HG02970 (cell line): Measurements from ENCODE around the gene ANXA1.

Experiments
- ATAC-seq: cut with Tn5 transposase; IDR thresholded peaks from one replicate; pipeline ENCODE4 v1.9.1; 2021; ENCODE audit warnings: mild to moderate bottlenecking, moderate library complexity, moderate number of reproducible peaks; ENCODE audit not compliant: unreplicated experiment, low FRiP score

Gene ANXA1

DNA sequence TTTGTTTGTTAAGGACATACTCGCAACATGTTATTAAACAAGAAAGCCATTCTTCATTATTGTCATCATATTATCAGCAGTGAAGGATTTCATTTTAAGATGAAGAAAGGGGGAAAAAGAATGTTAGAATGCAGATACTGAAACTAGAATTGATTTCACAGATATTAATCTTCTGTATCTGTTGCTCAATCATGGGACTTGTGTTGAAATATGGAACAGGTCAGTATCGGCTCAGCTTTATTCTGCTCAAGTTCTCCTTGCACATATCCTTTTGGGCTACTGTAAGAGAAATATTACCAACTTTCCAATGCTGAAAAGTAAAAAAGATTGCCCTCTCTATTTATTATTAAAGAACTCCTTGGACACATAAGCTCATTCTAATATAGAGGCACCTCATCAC, 13.8 kb upstream of the ANXA1 start:
- no peak for ATAC-seq

- no peak for ATAC-seq
These were observed 13.1 kb upstream of the ANXA1 start for GRCh38 chr9:73138516-73138915.

GRCh38 chr9:73141282-73141681, 10.4 kb upstream of the ANXA1 start:
- no peak for ATAC-seq

DNA sequence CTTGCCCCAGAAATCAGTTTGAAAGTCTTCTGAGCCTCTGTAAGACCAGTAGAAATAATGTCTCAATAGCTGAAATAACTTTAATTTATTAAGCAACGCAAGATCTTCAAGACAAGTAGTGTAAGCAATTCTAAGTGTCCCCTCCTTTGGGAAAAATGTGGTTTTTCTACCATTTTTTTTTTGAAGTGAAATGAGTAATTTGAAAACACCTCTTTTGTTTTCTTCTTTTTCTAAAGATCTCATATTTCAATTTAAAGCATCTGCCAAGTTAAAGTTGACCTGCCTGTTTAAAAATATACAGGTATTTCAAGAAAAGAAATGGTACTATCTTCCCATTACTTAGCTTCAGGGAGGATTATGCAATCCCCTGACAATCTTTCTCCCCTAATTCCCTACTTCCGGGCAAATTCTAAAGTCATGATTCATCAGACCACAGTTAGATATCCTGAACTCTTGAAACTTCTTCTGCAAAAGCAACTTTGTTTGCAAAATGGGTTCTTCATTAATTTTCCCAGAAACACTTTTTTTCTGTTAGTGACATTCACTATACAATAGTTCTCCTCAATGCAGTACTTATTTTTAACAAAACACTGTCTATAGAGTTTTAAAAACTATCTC, 7.8 kb upstream of the ANXA1 start:
- ATAC-seq = no peak

GRCh38 chr9:73146111-73146815, 5.4 kb upstream of the ANXA1 start:
- ATAC-seq = no peak

DNA sequence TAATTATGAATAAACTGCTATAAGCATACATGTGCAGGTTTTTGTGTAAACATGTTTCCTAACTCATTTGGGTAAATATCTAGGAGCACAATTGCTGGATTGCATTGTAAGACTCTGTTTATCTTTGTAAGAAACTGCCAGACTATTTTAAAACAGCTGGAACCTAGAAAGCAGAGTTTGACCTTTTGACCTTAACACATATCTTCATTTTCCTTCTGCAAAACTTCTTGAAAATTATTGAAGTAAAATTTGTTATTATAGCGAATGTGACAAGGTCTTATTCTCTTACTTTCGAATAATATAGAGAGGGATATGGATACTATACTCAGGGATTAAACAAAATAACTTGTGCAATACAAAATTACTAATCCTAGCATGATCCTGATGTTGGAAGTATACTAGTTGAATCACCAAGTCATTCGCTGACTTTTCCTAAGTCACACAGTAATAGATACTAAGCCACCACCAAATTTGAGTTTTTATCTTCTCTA, 3.2 kb upstream of the ANXA1 start:
- ATAC-seq = no peak

- ATAC-seq = peak; percentile 70
These were observed 2.1 kb upstream of the ANXA1 start for GRCh38 chr9:73149371-73150067.

DNA sequence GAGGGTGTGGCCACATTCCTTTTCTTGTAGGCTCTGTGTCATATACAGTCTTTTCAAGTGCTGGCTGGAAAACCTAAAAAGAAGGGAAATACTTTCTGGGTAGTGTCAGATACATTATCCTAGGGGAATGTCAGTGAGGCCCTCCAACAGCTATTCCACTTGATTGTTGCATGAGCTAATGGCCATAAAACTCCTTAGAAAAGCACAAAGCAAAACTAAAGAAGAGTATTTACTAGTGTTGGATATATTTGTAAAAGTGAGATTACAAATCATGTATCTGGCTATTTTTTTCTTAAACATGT, 829 bp downstream of the ANXA1 start:
- ATAC-seq = no peak

GRCh38 chr9:73152953-73153352, 1.3 kb downstream of the ANXA1 start:
- no peak for ATAC-seq

GRCh38 chr9:73153793-73154227, 2.1 kb downstream of the ANXA1 start:
- ATAC-seq = no peak

DNA sequence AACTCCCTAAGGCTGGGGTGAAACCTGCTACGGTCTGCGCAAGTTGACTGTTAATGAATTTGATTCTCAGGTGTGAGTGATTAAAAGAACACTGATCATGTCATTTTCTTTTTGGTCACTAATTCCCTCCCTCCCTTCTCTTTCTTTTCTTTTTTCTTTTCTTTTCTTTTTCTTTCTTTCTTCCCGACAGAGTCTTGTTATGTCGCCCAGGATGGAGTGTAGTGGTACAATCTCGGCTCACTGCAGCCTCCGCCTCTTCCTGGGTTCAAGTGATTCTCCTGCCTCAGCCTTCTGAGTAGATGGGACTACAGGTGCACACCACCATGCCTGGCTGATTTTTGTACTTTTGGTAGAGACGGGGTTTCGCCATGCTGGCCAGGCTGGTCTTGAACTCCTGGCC, 2.6 kb downstream of the ANXA1 start:
- ATAC-seq = no peak

DNA sequence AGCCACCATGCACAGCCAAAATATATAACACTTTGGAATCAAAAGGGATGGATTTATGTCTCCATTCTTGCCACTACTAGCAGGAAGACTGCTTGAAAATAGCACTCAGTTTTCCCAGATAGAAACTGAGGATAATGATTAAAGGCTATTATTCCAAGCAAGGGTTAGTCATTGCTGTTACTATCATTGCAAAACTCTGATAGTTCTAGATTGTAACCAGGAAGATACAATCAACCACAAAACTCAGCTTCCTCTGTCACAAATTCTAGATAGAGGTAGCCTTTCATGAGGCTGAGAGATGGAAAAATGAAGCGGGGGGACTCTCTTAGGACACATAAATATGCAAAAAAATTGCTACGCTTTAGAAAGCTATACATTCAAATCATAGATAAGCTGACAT, 3.1 kb downstream of the ANXA1 start:
- no peak for ATAC-seq

- ATAC-seq = no peak
These were observed 3.7 kb downstream of the ANXA1 start for GRCh38 chr9:73155377-73155776.

DNA sequence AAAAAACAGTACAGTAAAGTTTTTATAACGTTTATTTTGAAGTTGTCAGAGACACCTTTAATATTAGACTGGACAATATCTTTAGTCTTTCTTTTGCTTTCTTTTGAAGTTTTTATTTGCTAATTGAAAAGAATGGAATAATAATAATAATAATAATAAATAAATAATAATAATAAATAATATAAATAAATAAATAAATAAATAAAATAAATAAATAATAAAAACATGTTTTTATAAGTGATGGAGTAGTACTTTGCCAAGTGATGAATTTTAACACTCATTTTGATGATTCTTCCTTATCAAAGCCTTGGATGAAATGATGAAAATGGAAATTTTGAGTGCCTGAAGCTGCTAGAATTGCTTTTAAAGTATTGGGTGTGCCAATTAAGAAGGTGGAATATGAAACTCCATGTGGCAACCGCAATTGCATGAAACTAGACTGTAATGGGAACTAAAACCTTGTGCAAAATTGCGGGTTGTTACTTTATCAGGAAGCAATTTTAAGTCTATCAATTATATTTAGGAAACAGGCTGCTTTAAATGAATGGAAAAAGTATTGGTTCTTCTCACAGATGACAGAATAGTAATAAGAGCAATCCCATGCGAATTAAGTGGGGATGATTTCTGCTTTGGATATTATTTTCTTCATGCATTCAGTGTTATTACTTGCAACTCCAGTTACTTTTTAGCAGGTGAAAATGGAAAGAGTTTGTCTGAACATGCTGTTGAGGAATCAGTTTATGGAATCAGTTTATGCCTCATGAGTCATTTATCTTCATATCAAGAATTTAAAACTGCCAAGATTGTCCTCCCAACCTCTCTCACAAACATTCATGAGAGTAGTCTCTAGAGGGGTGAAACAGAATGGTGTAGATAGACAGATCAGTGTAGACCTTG, 4.6 kb downstream of the ANXA1 start:
- no peak for ATAC-seq

- ATAC-seq = no peak
These were observed 5.2 kb downstream of the ANXA1 start for GRCh38 chr9:73156865-73157187.

- no peak for ATAC-seq
These were observed 6.1 kb downstream of the ANXA1 start for GRCh38 chr9:73157811-73158210.

- ATAC-seq = no peak
These were observed 7.1 kb downstream of the ANXA1 start for GRCh38 chr9:73158723-73159122.

- no peak for ATAC-seq
These were observed 9.2 kb downstream of the ANXA1 start for GRCh38 chr9:73160868-73161267.

DNA sequence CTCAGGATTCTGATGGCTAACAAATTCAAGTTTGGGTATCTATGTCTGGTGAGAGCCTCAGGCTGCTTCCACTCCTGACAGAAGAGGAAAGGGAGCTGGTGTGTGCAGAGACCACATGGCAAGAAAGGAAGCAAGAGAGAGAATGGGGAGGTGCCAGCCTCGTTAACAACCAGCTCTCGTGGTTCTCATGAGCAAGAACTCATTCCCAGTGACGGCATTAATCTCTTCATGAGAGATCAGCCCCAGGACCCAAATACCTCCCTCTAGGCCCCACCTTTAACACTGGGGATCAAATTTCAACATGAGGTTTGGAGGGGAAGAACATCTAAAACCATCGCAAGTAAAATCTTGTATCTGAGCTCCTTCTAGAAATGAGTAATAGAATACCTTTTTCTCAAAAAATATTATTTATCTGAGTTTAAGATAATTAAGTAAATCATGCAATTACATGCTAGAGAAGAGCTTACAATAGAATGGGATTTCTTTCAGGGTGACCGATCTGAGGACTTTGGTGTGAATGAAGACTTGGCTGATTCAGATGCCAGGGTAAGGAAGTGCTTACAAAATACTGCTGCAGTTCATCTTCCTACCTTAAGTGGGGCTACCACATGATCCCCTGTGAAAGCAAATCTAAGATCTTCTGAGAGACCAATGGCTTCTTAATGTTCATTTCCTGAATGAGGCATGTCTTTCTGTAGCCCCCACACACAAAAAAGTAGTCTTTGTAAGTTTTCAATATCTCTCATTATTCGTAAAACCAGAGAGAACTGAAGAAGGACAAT, 11.5 kb downstream of the ANXA1 start:
- no peak for ATAC-seq

GRCh38 chr9:73165911-73166310, 14.2 kb downstream of the ANXA1 start:
- ATAC-seq = no peak
